CD8-positive, alpha-beta memory T cell (primary cell): ENCODE measurements around the gene CCNF. TPM values are rescaled to one million over a fixed set of nuclear protein-coding genes. Genes with fewer than 3 reads are reported as not detected.
"Not testable (repeated sequence)": the region's sequence is repeated elsewhere in the genome, so short reads cannot be mapped to it uniquely, and the experiment has no call there.

Experiments used
- CTCF ChIA-PET: fragments of 350-600 bp; sonication (Branson Sonifier 250); formaldehyde crosslinking; loops from one replicate; lab custom pipeline; 2021; ENCODE audit warnings: antibody characterized with exemption; lab: Charles Lee
- POLR2A ChIA-PET: fragments of 350-600 bp; sonication (Branson Sonifier 250); formaldehyde crosslinking; loops from one replicate; lab custom pipeline; 2021; ENCODE audit warnings: antibody characterized with exemption; lab: Charles Lee
- DNase-seq, 5 donors: peaks; one replicate each; pipeline versions ENCODE4 v3.0.0 to v3.0.0-alpha.2; 2020 to 2022; ENCODE audit warnings: mixed read lengths in 1 of 5
- H3K27ac ChIP-seq: one replicate; pipeline ENCODE4 v1.7.0; 2013; ENCODE audit warnings: low read depth, mild to moderate bottlenecking, low read length, moderate library complexity
- H3K27me3 ChIP-seq: 2 replicates; pipeline ENCODE4 v1.7.0; 2013; ENCODE audit warnings: low read length, mild to moderate bottlenecking; ENCODE audit not compliant: insufficient read depth, poor library complexity, severe bottlenecking
- H3K36me3 ChIP-seq: 2 replicates; pipeline ENCODE4 v1.7.0; 2013; ENCODE audit warnings: mild to moderate bottlenecking, low read length, moderate library complexity; ENCODE audit not compliant: insufficient read depth
- H3K4me1 ChIP-seq: 2 replicates; pipeline ENCODE4 v1.7.0; 2013; ENCODE audit warnings: mild to moderate bottlenecking, low read length, moderate library complexity; ENCODE audit not compliant: insufficient read depth
- H3K4me3 ChIP-seq: 2 replicates; pipeline ENCODE4 v1.7.0; 2013; ENCODE audit warnings: mild to moderate bottlenecking, low read length
- H3K9me3 ChIP-seq: 2 replicates; pipeline ENCODE4 v1.7.0; 2013; ENCODE audit warnings: mild to moderate bottlenecking, low read length
- H3K27ac Mint-ChIP-seq, 8 donors: one replicate each; pipeline ENCODE4 v1.8.0; 2020 to 2021; ENCODE audit warnings: mixed read lengths in 8 of 8, mild to moderate bottlenecking in 6 of 8, inconsistent platforms in 3 of 8, moderate library complexity in 3 of 8
- H3K27me3 Mint-ChIP-seq, 2 donors: one replicate each; pipeline ENCODE4 v1.8.0; 2020 to 2021; ENCODE audit warnings: mixed read lengths in 2 of 2, mild to moderate bottlenecking in 1 of 2, moderate library complexity in 1 of 2
- H3K36me3 Mint-ChIP-seq, 3 donors: one replicate each; pipeline ENCODE4 v1.8.0; 2020 to 2021; ENCODE audit warnings: mixed read lengths in 3 of 3, inconsistent platforms in 1 of 3, mild to moderate bottlenecking in 1 of 3
- H3K4me1 Mint-ChIP-seq, 3 donors: one replicate each; pipeline ENCODE4 v1.8.0; 2020 to 2021; ENCODE audit warnings: mixed read lengths in 3 of 3, inconsistent platforms in 1 of 3, mild to moderate bottlenecking in 1 of 3
- H3K4me3 Mint-ChIP-seq, 7 donors: one replicate each; pipeline ENCODE4 v1.8.0; 2020 to 2021; ENCODE audit warnings: mixed read lengths in 7 of 7, mild to moderate bottlenecking in 6 of 7, moderate library complexity in 4 of 7, inconsistent platforms in 2 of 7
- H3K9me3 Mint-ChIP-seq, 5 donors: one replicate each; pipeline ENCODE4 v1.8.0; 2020 to 2022; ENCODE audit warnings: mixed read lengths in 5 of 5, mild to moderate bottlenecking in 3 of 5, moderate library complexity in 2 of 5, inconsistent platforms in 1 of 5
- polyA plus RNA-seq: library from polyadenylated mRNA; unstranded; fragments of 300-500 nt; fragmentation: Illumina TruSeq; gene quantifications from one replicate; pipeline ENCODE4 v1.2.3, GENCODE V29; 2021
- total RNA-seq, 2 experiments: library from RNA; stranded (reverse); gene quantifications; one replicate each; pipeline ENCODE4 v1.2.3, GENCODE V29; 2021

Gene CCNF, protein sequence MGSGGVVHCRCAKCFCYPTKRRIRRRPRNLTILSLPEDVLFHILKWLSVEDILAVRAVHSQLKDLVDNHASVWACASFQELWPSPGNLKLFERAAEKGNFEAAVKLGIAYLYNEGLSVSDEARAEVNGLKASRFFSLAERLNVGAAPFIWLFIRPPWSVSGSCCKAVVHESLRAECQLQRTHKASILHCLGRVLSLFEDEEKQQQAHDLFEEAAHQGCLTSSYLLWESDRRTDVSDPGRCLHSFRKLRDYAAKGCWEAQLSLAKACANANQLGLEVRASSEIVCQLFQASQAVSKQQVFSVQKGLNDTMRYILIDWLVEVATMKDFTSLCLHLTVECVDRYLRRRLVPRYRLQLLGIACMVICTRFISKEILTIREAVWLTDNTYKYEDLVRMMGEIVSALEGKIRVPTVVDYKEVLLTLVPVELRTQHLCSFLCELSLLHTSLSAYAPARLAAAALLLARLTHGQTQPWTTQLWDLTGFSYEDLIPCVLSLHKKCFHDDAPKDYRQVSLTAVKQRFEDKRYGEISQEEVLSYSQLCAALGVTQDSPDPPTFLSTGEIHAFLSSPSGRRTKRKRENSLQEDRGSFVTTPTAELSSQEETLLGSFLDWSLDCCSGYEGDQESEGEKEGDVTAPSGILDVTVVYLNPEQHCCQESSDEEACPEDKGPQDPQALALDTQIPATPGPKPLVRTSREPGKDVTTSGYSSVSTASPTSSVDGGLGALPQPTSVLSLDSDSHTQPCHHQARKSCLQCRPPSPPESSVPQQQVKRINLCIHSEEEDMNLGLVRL
- total RNA-seq = 10 to 100 TPM; 30.5 to 30.8 TPM
- polyA plus RNA-seq = 2.6 TPM

DNA sequence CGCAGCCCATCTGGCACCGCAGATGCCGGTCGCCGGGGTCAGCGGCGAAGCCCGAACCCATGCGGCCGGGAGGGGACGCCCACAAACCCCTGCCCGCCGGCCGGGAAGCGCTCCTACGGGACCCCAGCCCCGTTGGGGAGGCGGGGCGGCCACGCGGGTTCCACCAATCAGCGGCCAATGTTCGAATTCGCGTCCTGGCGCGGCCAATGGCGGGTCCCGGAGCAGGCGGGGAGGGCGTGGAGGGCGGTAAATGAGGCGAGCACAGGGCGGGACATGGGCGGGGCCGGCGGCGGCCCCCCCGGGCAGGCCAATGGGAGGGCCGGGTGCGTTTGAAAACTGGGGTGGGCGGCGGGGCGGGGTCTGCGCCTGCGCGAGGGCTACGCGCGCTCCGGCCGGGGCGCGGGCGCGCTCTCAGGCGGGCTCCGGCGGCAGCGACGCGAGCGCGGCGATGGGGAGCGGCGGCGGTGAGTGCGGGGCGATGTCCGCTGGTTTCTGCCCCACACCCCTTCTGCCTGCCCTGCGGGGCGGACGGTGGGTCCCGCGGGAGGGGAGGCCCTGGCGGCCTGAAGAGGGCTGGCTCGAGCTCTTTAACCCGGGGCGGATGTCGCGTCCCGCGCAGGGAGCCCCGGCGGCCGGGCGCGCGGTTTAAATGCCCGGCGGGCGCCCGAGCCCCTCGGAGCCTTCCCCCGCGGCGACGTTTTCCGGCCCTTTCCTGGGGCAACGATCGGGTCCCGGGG lies at the start of gene CCNF:
TSS of gene CCNF (plus strand) at position 414 of the 737 bp plus-strand sequence. CDS start at position 449, 35 bp downstream.
- Mint-ChIP-seq H3K4me3 (peak within 1 kb of the TSS; percentile 85 to 93 (median 89)), H3K4me1 (peaks cover 10 to 24% (median 20%) of the 10 kb centered on the region in 3 donors), H3K27ac (peak within 1 kb of the TSS; percentile 15 to 89 (median 70)), H3K27me3 (no peaks in the 10 kb centered on the region), H3K36me3 (peaks cover 0 to 15% (median 2%) of the 10 kb centered on the region in 3 donors), H3K9me3 (no peaks in the 10 kb centered on the region)
- Histone ChIP-seq H3K9me3 (no peaks in the 10 kb centered on the region), H3K36me3 (no peaks in the 10 kb centered on the region), H3K4me3 (peak within 1 kb of the TSS; percentile 75), H3K27me3 (no peaks in the 10 kb centered on the region), H3K4me1 (peaks cover 11% of the 10 kb centered on the region), H3K27ac (peak within 1 kb of the TSS; percentile 57)
- POLR2A ChIA-PET = interaction anchor here (0.6 to 1.0 kb wide), 4 partner anchors 13 to 1985 kb away, joined by 3 read pairs; partner anchors contain the start of gene ECI1
- DNase-seq = peak; percentile 91 to 98 (median 97)
- CTCF ChIA-PET = interaction anchor here (0.7 to 1.5 kb wide), 5 partner anchors 11 to 71 kb away, joined by 3 to 4 read pairs (median 4); partner anchors contain the start of gene TEDC2

DNA sequence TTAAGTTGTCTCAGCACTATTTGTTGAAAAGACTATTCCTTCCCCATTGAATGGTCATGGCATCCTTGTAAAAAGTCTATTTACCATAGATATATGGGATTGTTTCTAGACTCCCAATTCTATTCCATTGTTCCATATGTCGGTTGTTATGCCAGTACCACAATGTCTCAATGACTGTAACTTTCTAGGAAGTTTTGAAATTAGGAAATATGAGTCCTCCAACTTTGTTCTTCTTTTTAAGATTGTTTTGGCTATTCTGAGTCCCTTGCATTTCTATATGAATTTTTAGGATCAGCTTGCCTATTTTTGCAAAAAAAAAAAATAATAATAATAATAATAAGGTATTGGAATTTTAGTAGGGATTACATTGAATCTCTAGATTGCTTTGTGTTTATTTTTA lies 45.7 kb upstream of the CCNF start:
- no peak for DNase-seq
- H3K27ac Mint-ChIP-seq = no peak overlapping the region
- H3K4me1 Mint-ChIP-seq = no peaks in the 10 kb centered on the region

DNA sequence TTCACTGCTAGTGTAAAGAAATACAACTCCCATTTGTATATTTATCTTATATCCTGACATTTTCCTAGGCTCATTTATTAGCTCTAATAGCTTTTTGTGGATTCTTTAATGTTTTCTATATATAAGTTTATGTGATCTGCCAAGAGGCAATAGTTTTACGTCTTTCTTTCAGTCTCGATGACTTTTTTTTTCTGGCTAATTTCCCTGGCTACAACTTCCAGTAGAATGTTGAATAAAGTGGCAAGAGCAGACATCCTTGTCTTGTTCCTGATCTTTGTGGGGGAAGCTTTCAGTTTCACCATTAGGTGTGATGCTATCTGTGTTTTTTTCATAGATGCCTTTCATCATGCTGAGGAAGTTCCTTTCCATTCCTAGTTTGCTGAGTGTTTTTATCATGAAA lies 44.8 kb upstream of the CCNF start:
- ChIA-PET CTCF (interaction anchor here (0.8 kb wide), 1 partner anchor 94 kb away, joined by 3 read pairs; no protein-coding TSS in a partner anchor), POLR2A (no interaction called here)
- H3K4me3 Mint-ChIP-seq = no peak overlapping the region
- H3K4me3 ChIP-seq = no peak overlapping the region
- no peaks in the 10 kb centered on the region for H3K36me3 ChIP-seq
- no peak for DNase-seq
- peaks cover 0 to 7% (median 2%) of the 10 kb centered on the region in 5 donors for H3K9me3 Mint-ChIP-seq
- peaks cover 0 to 17% of the 10 kb centered on the region in 2 donors for H3K27me3 Mint-ChIP-seq
- H3K27ac Mint-ChIP-seq = peak overlapping the region in 1 of 8 donors; percentile 9
- H3K4me1 ChIP-seq = no peaks in the 10 kb centered on the region
- H3K4me1 Mint-ChIP-seq = no peaks in the 10 kb centered on the region
- no peaks in the 10 kb centered on the region for H3K9me3 ChIP-seq
- no peaks in the 10 kb centered on the region for H3K27me3 ChIP-seq
- H3K36me3 Mint-ChIP-seq = peaks cover 0 to 4% (median 0%) of the 10 kb centered on the region in 3 donors
- no peak overlapping the region for H3K27ac ChIP-seq

More for the DNA sequence above, 45.7 kb upstream of the CCNF start:
- H3K27me3 ChIP-seq = no peaks in the 10 kb centered on the region
- H3K36me3 Mint-ChIP-seq = no peaks in the 10 kb centered on the region
- H3K36me3 ChIP-seq = no peaks in the 10 kb centered on the region
- H3K9me3 Mint-ChIP-seq = peaks cover 0 to 2% (median under 1%) of the 10 kb centered on the region in 5 donors
- CTCF ChIA-PET = interaction anchor here (0.8 kb wide), 1 partner anchor 93 kb away, joined by 3 read pairs; no protein-coding TSS in a partner anchor
- no peak overlapping the region for H3K27ac ChIP-seq
- H3K4me3 Mint-ChIP-seq = no peak overlapping the region
- POLR2A ChIA-PET = no interaction called here
- peaks cover 0 to 17% of the 10 kb centered on the region in 2 donors for H3K27me3 Mint-ChIP-seq
- no peaks in the 10 kb centered on the region for H3K9me3 ChIP-seq
- no peak overlapping the region for H3K4me3 ChIP-seq
- no peaks in the 10 kb centered on the region for H3K4me1 ChIP-seq

DNA sequence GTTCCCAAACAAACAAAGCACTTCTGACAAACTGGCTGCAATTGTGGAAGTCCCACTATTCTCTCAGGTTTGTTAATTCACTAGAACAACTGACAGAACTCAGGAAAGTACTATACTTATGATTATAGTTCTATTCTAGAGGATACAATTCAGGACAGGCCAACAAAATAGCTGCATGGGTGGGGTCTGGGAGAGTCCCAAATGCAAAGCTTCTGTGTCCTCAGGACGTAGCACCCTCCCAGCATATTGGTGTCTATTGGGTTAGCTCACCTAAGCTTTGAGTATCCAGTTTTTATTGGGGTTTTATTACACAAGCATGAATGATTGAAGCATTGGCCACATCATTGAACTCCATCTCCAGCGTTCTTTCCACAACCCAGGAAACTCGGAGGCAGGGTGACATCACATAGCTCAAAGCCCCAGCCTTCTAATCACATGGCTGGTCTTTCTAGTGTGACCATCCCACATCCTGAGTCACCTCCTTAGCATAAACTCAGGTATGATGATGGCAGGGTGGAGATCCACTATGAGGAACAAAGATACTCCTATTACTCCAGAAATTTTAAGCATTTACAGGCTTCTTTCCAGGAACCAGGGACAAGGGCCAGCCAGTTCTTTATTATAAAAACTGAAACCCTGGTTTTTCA lies 43.9 kb upstream of the CCNF start:
- POLR2A ChIA-PET = no interaction called here
- no peak for DNase-seq
- no peak overlapping the region for H3K4me3 ChIP-seq
- H3K4me3 Mint-ChIP-seq = no peak overlapping the region
- peaks cover 0 to 9% (median 3%) of the 10 kb centered on the region in 5 donors for H3K9me3 Mint-ChIP-seq
- no peaks in the 10 kb centered on the region for H3K4me1 ChIP-seq
- H3K27me3 Mint-ChIP-seq = peaks cover 0 to 17% of the 10 kb centered on the region in 2 donors
- CTCF ChIA-PET = no interaction called here
- H3K4me1 Mint-ChIP-seq = no peaks in the 10 kb centered on the region
- H3K27ac ChIP-seq = no peak overlapping the region
- H3K36me3 ChIP-seq = no peaks in the 10 kb centered on the region
- H3K36me3 Mint-ChIP-seq = peaks cover 0 to 4% (median 0%) of the 10 kb centered on the region in 3 donors
- no peak overlapping the region for H3K27ac Mint-ChIP-seq
- H3K9me3 ChIP-seq = no peaks in the 10 kb centered on the region
- H3K27me3 ChIP-seq = no peaks in the 10 kb centered on the region

DNA sequence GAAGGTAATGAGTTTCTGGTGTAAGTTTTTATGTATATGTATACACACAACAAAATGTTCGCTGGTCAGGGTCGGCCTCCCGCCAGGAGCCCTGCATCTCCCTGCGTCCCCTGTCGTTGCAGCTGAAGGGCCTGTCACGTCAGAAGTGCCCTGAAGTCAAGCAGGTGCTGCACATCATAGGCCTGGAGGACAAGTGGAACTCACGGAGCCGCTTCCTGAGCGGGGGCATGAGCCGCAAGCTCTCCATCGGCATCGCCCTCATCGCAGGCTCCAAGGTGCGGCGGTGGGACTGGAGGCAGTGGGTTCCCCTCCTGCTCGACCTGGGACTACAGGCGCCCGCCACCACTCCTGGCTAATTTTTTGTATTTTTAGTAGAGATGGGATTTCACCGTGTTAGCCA lies 43.3 kb upstream of the CCNF start:
- H3K36me3 Mint-ChIP-seq, CTCF ChIA-PET: not testable (repeated sequence)
- peaks cover 0 to 17% of the 10 kb centered on the region in 2 donors for H3K27me3 Mint-ChIP-seq

DNA sequence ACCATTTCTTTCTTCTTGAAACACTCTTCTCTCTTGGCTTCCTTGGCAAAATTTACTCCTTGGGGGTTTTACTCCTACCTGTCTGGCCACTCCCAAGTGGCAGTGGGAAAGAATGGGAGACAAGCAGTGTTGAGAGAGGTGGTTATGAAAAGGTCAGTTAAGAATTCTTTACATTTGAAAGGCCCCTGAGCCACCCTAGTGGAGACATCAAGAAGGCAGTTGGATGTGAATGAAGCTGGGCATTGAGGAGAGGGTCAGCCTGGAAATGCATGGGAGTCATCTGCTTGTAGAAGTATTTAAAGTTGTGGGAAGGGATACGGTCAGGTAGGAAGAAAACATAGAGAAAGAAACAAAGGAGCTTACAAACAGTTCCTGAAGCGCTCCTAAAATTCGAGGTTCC lies 42.3 kb upstream of the CCNF start:
- ChIA-PET CTCF (no interaction called here), POLR2A (no interaction called here)
- no peak overlapping the region for H3K4me3 ChIP-seq
- H3K9me3 Mint-ChIP-seq = peaks cover 0 to 9% (median 3%) of the 10 kb centered on the region in 5 donors
- H3K9me3 ChIP-seq = no peaks in the 10 kb centered on the region
- H3K4me3 Mint-ChIP-seq = no peak overlapping the region
- H3K4me1 ChIP-seq = no peaks in the 10 kb centered on the region
- H3K27ac ChIP-seq = no peak overlapping the region
- no peak for DNase-seq
- H3K27me3 ChIP-seq = peaks cover 3% of the 10 kb centered on the region
- peaks cover 3 to 18% of the 10 kb centered on the region in 2 donors for H3K27me3 Mint-ChIP-seq
- no peaks in the 10 kb centered on the region for H3K4me1 Mint-ChIP-seq
- no peaks in the 10 kb centered on the region for H3K36me3 ChIP-seq
- peaks cover 0 to 4% (median 0%) of the 10 kb centered on the region in 3 donors for H3K36me3 Mint-ChIP-seq
- H3K27ac Mint-ChIP-seq = no peak overlapping the region

More for the DNA sequence above, 43.3 kb upstream of the CCNF start:
- H3K9me3 Mint-ChIP-seq, H3K4me1 Mint-ChIP-seq, POLR2A ChIA-PET, H3K4me3 Mint-ChIP-seq, H3K9me3 ChIP-seq, H3K36me3 ChIP-seq, DNase-seq, H3K4me3 ChIP-seq, H3K27ac ChIP-seq, H3K4me1 ChIP-seq, H3K27ac Mint-ChIP-seq, H3K27me3 ChIP-seq: not testable (repeated sequence)

DNA sequence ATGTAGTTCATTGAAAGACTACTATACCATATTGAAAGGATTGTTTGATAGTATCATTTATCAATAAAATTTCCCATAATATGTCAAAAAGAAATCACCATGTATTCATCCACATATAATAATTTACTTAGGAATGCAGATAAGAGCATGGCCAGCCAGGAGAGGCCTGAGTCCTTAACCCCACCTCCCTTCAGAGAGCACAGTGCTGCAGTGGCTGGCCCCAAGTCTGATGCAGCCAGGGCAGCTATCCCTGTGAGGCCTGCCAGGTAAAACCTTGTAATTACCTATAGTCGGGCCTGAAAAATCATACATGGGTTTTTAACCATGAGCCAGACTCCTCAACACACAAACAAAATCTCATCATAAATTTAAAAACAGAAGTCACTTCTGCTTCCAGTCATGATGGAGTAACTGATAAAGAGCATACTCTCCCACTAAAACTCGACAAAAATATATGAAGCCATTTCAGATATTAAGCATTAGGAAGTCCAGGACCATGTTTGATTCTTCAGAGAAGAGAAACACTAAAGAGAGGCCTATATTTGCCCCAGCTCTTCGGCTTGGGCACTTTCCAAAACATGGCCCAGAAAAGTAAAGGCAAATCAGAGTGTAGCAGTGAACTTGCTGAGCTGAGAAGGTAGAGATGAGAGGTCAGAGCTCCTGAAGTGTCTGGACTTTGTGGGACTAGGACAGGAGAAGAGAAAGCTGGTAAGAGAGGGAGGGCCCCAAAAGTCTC lies 40.9 kb upstream of the CCNF start:
- no peaks in the 10 kb centered on the region for H3K9me3 ChIP-seq
- ChIA-PET CTCF (interaction anchor here (0.9 kb wide), 1 partner anchor 112 kb away, joined by 3 read pairs; no protein-coding TSS in a partner anchor), POLR2A (no interaction called here)
- no peak overlapping the region for H3K4me3 ChIP-seq
- DNase-seq = no peak
- Mint-ChIP-seq H3K9me3 (peaks cover 0 to 9% (median 3%) of the 10 kb centered on the region in 5 donors), H3K4me3 (no peak overlapping the region), H3K27me3 (peaks cover 5 to 21% of the 10 kb centered on the region in 2 donors), H3K4me1 (no peaks in the 10 kb centered on the region), H3K36me3 (peaks cover 0 to 4% (median 0%) of the 10 kb centered on the region in 3 donors), H3K27ac (no peak overlapping the region)
- no peaks in the 10 kb centered on the region for H3K4me1 ChIP-seq
- no peak overlapping the region for H3K27ac ChIP-seq
- no peaks in the 10 kb centered on the region for H3K36me3 ChIP-seq
- peaks cover 3% of the 10 kb centered on the region for H3K27me3 ChIP-seq
